Pancreas (tissue), 10 donors: ENCODE results near the gene PPP1R1B. TPM values are rescaled to one million over a fixed set of nuclear protein-coding genes. Genes with fewer than 3 reads are reported as not detected.

Experiments used
- ATAC-seq, 4 donors: fragments of 200-7000 bp; cut with Tn5 transposase; one replicate each; pipeline versions ENCODE4 v1.8.0 to v1.9.1; 2020; ENCODE audit warnings: mild to moderate bottlenecking in 4 of 4, moderate library complexity in 4 of 4
- DNase-seq, 6 donors: peaks; one replicate each; pipeline ENCODE4 v3.0.0-alpha.2; 2020
- FAIRE-seq: peaks from 2 replicates; lab custom pipeline; 2012; peaks lifted over from hg19 to GRCh38; lab: Jason Lieb, UNC
- H3K27ac ChIP-seq, 4 donors: fragments of 200-600 bp; sonication (generic); 1 replicate in 3 of 4; 2 replicates in 1 of 4; pipeline versions ENCODE4 v1.5.0 to v1.8.0; 2020
- H3K27me3 ChIP-seq, 4 donors: fragments of 200-600 bp; one replicate each; pipeline ENCODE4 v1.8.0; 2021
- H3K36me3 ChIP-seq, 3 donors: fragments of 200-600 bp; sonication (generic) in 1 of 3; one replicate each; pipeline versions ENCODE4 v1.5.0 to v1.8.0; 2020 to 2021
- H3K4me1 ChIP-seq, 3 donors: fragments of 200-600 bp; one replicate each; pipeline ENCODE4 v1.8.0; 2021
- H3K4me3 ChIP-seq, 4 donors: fragments of 200-600 bp; sonication (generic) in 2 of 4; one replicate each; pipeline versions ENCODE4 v1.5.0 to v1.8.0; 2020 to 2021
- H3K9me3 ChIP-seq, 4 donors: fragments of 200-600 bp; one replicate each; pipeline ENCODE4 v1.8.0; 2021
- WGBS, 2 donors: extraction: QIAGEN DNeasy Blood & Tissue Kit; methylation state at CpG; one replicate each; pipeline ENCODE4 v1.1.7; 2013; 5-methylcytosine and 5-hydroxymethylcytosine counted together
- intact Hi-C, 3 donors: fragments of 100-400 bp; cut with DNase I; formaldehyde crosslinking; loops; one replicate each; pipeline versions ENCODE4 v1.11.1 to v1.14.2; 2022
- polyA plus RNA-seq, 2 donors: library from polyadenylated mRNA; stranded (reverse); fragments of 200-250 nt; gene quantifications; one replicate each; pipeline ENCODE4 v1.2.3, GENCODE V29; 2013
- total RNA-seq, 6 donors: library from RNA; stranded (reverse); fragmentation: NEBNext Ultra II Directional in 4 of 6; extraction: Animal tissue kit (Norgen Biotek cat#: 25700) in 4 of 6; gene quantifications; one replicate each; pipeline versions ENCODE4 v1.2.1 to v1.2.4, GENCODE V29; 2021 to 2023
- TF ChIP-seq, protein P1 (sequence below), 4 donors: fragments of 200-600 bp; sonication (generic) in 3 of 4; IDR thresholded peaks; one replicate each; pipeline versions ENCODE4 v1.5.0 to v1.8.0; 2021; ENCODE audit warnings: antibody characterized with exemption in 4 of 4
- donor health status: healthy with polysubstance abuse.
- donor health status: DM: no; HTN: no; CAD: no; lungs with moderate emphysema.
- donor health status: DM: no; HTN: no; CAD: no.
- donor health status: control.
- donor health status: control.
- donor health status: Bipolar disorder and iron deficiency.
- donor health status: DM: yes; HTN: yes; CAD: no.
- donor health status: DM: no; HTN: no; CAD: no.
- donor health status: DM: no; HTN: no; CAD: no.
- donor health status: DM: yes; HTN: yes; CAD: no.

Gene PPP1R1B
- total and polyA plus RNA-seq, 8 donors: 42.8 to 201 (median 63.5) TPM

GRCh38 chr17:39609416-39610025 lies 17.2 kb upstream of the PPP1R1B start:
- FAIRE-seq (no peak), ATAC-seq (no peak), DNase-seq (peak in 1 of 6 donors; percentile 3)
- intact Hi-C loops: no loop called here
- TF ChIP-seq, protein P1, sequence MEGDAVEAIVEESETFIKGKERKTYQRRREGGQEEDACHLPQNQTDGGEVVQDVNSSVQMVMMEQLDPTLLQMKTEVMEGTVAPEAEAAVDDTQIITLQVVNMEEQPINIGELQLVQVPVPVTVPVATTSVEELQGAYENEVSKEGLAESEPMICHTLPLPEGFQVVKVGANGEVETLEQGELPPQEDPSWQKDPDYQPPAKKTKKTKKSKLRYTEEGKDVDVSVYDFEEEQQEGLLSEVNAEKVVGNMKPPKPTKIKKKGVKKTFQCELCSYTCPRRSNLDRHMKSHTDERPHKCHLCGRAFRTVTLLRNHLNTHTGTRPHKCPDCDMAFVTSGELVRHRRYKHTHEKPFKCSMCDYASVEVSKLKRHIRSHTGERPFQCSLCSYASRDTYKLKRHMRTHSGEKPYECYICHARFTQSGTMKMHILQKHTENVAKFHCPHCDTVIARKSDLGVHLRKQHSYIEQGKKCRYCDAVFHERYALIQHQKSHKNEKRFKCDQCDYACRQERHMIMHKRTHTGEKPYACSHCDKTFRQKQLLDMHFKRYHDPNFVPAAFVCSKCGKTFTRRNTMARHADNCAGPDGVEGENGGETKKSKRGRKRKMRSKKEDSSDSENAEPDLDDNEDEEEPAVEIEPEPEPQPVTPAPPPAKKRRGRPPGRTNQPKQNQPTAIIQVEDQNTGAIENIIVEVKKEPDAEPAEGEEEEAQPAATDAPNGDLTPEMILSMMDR (IDR thresholded peaks at IDR 0.05): no peak
- Histone ChIP-seq H3K4me1 (peaks cover 7 to 15% (median 10%) of the 10 kb centered on the region in 3 donors), H3K4me3 (no peak overlapping the region), H3K27ac (no peak overlapping the region), H3K27me3 (peaks cover 0 to 32% (median 9%) of the 10 kb centered on the region in 4 donors), H3K9me3 (no peaks in the 10 kb centered on the region), H3K36me3 (no peaks in the 10 kb centered on the region)
- WGBS, 2 donors: 77 to 89% methylated on average over 4 of the region's 4 CpGs

DNA sequence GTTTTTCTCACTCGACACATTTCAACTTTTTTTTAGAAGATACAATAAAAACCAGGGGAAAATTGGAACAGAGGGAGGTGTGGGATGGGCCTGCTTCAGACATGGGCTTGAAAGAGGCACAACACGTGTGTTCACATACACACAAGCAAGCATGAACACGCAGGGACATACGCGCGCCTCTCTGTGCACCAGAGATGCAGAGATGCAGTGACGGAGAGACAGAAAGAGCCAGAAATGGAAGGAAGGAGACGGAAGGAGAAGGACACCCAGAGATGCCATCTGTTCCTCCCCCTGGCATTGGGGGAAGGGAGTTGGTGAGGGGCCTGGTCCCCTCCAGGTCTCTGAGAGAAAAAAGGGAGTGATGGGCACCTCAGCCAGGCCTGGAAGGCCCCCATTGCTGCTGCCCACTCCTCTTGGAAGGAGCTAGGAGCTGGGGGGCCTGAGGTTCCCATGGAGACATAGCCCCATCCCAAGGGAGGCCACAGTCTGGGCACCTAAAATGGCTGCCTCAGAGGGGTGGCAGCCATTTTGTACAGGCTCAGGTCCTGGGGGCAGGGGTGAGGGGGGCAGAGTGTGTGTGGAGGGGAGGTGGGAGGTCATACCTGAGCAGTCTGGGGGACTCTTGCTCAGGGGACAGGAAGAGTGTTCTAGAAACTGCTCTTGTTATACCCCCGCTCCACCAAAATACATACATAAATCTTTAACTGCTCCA lies 15.2 kb upstream of the PPP1R1B start:
- ATAC-seq (no peak), DNase-seq (peak in 2 of 6 donors; percentile 2 to 25), FAIRE-seq (no peak)
- TF ChIP-seq, protein P1 (IDR thresholded peaks at IDR 0.05): no peak
- intact Hi-C loops: no loop called here
- Histone ChIP-seq H3K36me3 (no peaks in the 10 kb centered on the region), H3K9me3 (no peaks in the 10 kb centered on the region), H3K27ac (no peak overlapping the region), H3K4me1 (peaks cover 0 to 5% (median 4%) of the 10 kb centered on the region in 3 donors), H3K4me3 (no peak overlapping the region), H3K27me3 (peaks cover 0 to 17% (median 0%) of the 10 kb centered on the region in 4 donors)
- WGBS, 2 donors: 84 to 85% methylated on average over 9 of the region's 9 CpGs

DNA sequence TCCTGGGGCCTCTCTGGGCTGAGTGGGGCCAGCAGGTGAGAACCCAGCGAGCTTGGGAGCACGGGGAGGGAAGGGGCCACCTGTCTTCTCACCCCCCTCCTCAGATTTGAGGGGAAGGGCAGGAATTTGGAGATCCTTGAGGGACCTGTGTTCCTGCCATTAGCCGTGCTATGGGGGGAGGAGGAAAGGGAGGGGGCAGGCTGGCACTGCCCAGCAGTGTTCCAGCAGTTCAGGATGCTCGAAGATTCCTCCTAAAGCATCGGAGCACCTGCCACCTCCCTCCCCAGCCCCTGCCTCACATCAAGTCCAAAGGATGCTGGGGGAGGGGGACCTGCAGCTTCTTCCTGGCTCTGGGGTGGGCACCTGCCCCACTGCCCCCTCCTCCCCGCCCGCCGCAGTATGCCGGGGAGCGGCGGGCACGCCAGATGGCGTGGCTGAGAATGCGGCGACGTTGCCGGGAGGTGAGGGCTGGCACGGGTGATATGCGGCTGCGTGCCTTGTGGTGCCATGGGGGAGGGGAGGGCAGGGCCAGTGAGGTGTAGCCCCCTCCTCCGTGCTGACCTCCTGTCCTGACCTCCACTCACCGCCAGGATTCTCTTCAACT lies 14.4 kb upstream of the PPP1R1B start:
- Histone ChIP-seq H3K4me3 (no peak overlapping the region), H3K27me3 (peaks cover 0 to 9% (median 0%) of the 10 kb centered on the region in 4 donors), H3K4me1 (no peaks in the 10 kb centered on the region), H3K27ac (no peak overlapping the region), H3K9me3 (no peaks in the 10 kb centered on the region), H3K36me3 (no peaks in the 10 kb centered on the region)
- intact Hi-C loops: no loop called here
- ATAC-seq (no peak), DNase-seq (peak in 3 of 6 donors; percentile 21 to 50 (median 42)), FAIRE-seq (no peak)
- WGBS, 2 donors: 55 to 68% methylated on average over 18 to 22 of the region's 22 CpGs
- TF ChIP-seq, protein P1 (IDR thresholded peaks at IDR 0.05): no peak

DNA sequence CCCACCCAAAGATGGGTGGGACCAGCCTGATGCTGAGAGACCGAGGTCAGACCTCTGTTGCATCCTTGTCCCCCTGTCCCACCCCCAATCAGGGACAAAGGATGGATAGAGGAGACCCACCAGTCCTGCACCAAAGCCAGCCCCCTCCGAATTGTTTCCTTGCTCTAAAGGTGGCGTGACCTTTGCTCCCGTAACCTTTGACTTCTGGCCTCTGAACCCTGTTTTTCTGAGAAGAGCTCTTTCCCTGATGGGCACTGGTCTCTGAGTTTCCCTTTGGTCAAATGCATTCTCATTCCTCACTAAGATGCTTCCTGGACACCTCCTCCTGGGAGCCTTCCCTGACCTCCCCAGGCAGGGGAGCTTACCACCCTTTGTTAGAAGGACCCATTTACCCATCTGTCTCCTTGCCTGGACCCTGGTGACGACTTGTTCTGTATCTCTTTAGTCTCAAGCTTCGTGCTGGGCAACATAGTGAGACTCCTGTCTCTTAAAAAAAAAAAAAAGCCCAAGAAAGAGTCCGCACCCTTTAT lies 13.8 kb upstream of the PPP1R1B start:
- Histone ChIP-seq H3K27ac (no peak overlapping the region), H3K36me3 (no peaks in the 10 kb centered on the region), H3K4me3 (no peak overlapping the region), H3K4me1 (no peaks in the 10 kb centered on the region), H3K27me3 (peaks cover 0 to 3% (median 0%) of the 10 kb centered on the region in 4 donors), H3K9me3 (no peaks in the 10 kb centered on the region)
- no peak for FAIRE-seq
- TF ChIP-seq, protein P1 (IDR thresholded peaks at IDR 0.05): no peak
- DNase-seq: peak in 2 of 6 donors; percentile 0 to 5
- 68 to 76% methylated on average over 7 of the region's 7 CpGs for WGBS, 2 donors
- ATAC-seq: no peak
- intact Hi-C loops: no loop called here
